ENCODE data around the gene POF1B. TPM values are rescaled to one million over a fixed set of nuclear protein-coding genes. Genes with fewer than 3 reads are reported as not detected.
"Not testable (repeated sequence)": the region's sequence is repeated elsewhere in the genome, so short reads cannot be mapped to it uniquely, and the experiment has no call there.

The POF1B gene
- polyA plus RNA-seq, 6 donors from 2014 or later = 0.25 to 0.54 (median 0.27) TPM; not detected in 3

DNA sequence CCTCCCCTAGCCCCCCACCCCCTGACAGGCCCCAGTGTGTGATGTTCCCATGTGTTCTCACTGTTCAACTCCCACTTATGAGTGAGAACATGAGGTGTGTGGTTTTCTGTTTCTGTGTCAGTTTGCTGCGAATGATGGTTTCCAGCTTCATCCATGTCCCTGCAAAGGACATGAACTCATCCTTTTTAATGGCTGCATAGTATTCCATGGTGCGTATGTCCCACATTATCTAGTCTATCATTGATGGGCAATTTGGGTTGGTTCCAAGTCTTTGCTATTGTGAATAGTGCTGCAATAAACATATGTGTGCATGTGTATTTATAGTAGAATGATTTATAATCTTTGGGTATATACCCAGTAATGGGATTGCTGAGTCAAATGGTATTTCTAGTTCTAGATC is 68.1 kb downstream of the POF1B start:
- not testable (repeated sequence) for H3K4me3 Mint-ChIP-seq; H3K27ac Mint-ChIP-seq; H3K36me3 Mint-ChIP-seq; H3K4me1 Mint-ChIP-seq; DNase-seq; ATAC-seq (ENCODE audit: low read depth in 2 of 2); H3K27me3 Mint-ChIP-seq
- H3K9me3 Mint-ChIP-seq = peaks cover 0 to 12% (median 10%) of the 10 kb centered on the region in 7 donors

GRCh38 chrX:85309717-85310116 is 69.7 kb downstream of the POF1B start:
- Mint-ChIP-seq H3K36me3 (no peaks in the 10 kb centered on the region), H3K4me3 (no peak overlapping the region), H3K27ac (no peak overlapping the region), H3K27me3 (no peaks in the 10 kb centered on the region), H3K9me3 (peaks cover 0 to 12% (median 10%) of the 10 kb centered on the region in 7 donors), H3K4me1 (peaks cover 0 to 9% (median 0%) of the 10 kb centered on the region in 3 donors)
- DNase-seq (no peak), ATAC-seq (ENCODE audit: low read depth in 2 of 2) (peak in 1 of 2 donors; percentile 36)

- Mint-ChIP-seq H3K27ac (no peak overlapping the region), H3K27me3 (no peaks in the 10 kb centered on the region), H3K4me1 (peaks cover 0 to 18% (median 5%) of the 10 kb centered on the region in 3 donors), H3K36me3 (peaks cover 0 to 4% of the 10 kb centered on the region in 2 donors), H3K9me3 (peaks cover 0 to 10% (median 0%) of the 10 kb centered on the region in 7 donors), H3K4me3 (peak overlapping the region in 5 of 8 donors; percentile 5 to 70 (median 27))
- no peak for DNase-seq
- peak; percentile 48 to 69 for ATAC-seq (ENCODE audit: low read depth in 2 of 2)
These were observed 75.9 kb downstream of the POF1B start for GRCh38 chrX:85303544-85303943.

DNA sequence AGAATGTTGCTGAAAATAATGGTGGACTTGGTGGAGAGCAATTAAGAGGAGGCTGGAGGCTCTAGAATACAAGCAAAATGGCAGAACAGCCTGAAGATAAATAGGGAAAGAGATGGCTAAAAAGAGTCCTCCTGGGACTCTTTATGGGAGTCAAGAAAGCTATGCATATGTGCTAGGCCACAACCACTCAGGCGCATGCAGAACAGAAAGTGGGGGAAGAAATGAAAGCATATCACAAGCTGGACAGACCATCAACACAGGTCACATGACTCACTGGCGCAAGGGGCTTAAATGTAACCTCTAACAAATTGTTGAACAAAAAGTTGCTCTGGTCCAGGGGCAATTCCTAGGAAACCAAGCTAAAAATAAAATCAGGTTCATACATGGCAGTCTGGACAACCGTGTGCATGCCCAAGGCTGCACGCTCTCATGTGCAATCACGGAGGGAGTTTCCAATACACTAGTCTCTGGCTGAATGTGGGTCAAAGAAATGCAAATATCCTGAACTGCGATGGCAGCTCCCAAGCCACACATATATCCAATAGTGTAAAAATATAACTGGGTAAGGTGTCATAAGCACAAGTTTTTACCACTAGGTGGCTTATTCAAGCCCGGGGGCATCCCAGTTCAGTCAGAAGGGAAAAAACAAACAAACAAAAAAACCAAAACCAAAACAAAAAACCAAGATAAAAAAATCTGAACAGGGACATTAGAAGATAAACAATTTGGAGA is 90.3 kb downstream of the POF1B start:
- Mint-ChIP-seq H3K27me3 (no peaks in the 10 kb centered on the region), H3K4me3 (no peak overlapping the region), H3K27ac (no peak overlapping the region), H3K9me3 (peaks cover 3 to 37% (median 19%) of the 10 kb centered on the region in 7 donors), H3K4me1 (no peaks in the 10 kb centered on the region), H3K36me3 (no peaks in the 10 kb centered on the region)
- DNase-seq (no peak), ATAC-seq (ENCODE audit: low read depth in 2 of 2) (no peak)

DNA sequence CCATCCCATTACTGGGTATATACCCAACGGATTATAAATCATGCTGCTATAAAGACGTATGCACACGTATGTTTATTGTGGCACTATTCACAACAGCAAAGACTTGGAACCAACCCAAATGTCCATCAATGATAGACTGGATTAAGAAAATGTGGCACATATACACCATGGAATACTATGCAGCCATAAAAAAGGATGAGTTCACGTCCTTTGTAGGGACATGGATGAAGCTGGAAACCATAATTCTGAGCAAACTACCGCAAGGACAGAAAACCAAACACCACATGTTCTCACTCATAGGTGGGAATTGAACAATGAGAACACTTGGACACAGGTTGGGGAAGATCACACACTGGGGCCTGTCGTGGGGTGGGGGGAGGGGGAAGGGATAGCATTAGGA is 94.2 kb downstream of the POF1B start:
- ATAC-seq (ENCODE audit: low read depth in 2 of 2); H3K4me3 Mint-ChIP-seq; H3K27me3 Mint-ChIP-seq; H3K36me3 Mint-ChIP-seq; H3K27ac Mint-ChIP-seq; H3K4me1 Mint-ChIP-seq; DNase-seq: not testable (repeated sequence)
- H3K9me3 Mint-ChIP-seq = peaks cover 0 to 23% (median 10%) of the 10 kb centered on the region in 7 donors

DNA sequence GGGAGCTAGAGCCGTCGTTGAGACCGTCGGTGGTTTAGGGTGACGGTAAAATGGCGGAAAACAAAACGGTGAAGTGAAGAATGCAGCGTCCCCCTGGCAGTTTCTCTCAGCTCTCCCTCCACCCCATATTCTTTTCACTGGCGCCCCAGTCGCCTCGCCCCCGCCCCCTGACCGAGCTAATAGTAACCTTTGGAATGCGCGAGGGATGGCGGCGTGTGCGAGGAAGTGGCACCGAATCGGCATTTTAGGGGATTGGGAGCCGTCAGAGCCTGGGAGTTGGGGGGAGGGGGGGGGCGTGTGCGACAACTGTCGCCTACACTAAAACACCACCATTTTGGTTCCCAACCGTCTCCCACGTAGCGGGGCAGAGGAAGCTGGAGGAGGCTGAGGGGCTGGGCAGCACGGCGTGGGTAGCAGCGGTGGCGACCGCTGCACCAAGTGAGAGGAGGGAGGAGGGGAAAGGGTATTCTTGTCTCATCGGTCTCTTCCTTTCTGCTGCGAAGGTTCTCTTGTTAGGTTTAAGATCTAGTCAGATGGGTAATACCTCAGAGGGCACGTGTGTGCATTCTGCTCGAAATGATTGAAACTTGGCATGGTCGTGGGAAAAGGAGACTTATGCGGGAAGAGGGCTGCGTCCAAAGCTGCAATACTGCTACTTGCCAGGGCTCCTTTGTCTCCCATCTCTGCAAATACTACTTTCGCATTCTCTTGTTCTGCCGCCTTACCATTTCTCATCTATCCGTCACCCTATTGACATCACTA is 134.8 kb downstream of the POF1B start:
- DNase-seq (no peak), ATAC-seq (ENCODE audit: low read depth in 2 of 2) (peak; percentile 34 to 45)
- peaks cover 11 to 12% (median 11%) of the 10 kb centered on the region in 3 donors for H3K4me1 Mint-ChIP-seq
- H3K9me3 Mint-ChIP-seq = peaks cover 0 to 2% (median 0%) of the 10 kb centered on the region in 7 donors
- H3K27me3 Mint-ChIP-seq = no peaks in the 10 kb centered on the region
- peak overlapping the region; percentile 57 to 96 (median 82) for H3K27ac Mint-ChIP-seq
- peak overlapping the region; percentile 89 to 98 (median 94) for H3K4me3 Mint-ChIP-seq
- H3K36me3 Mint-ChIP-seq = peaks cover 0 to 7% of the 10 kb centered on the region in 2 donors

GRCh38 chrX:85243761-85244449 is 135.6 kb downstream of the POF1B start, which contains the start of the genes SATL1 and ZNF711:
Gene SATL1 (minus strand): TSS chrX:85243779. CDS start chrX:85108968, 134,811 bp downstream.
Gene ZNF711 (plus strand): TSS chrX:85243991. CDS start chrX:85247573, 3,582 bp downstream.
- DNase-seq (peak; percentile 22), ATAC-seq (ENCODE audit: low read depth in 2 of 2) (peak; percentile 74 to 77)
- peak within 1 kb of the TSS; percentile 57 to 96 (median 82) for H3K27ac Mint-ChIP-seq
- H3K9me3 Mint-ChIP-seq = peaks cover 0 to 2% (median 0%) of the 10 kb centered on the region in 7 donors
- peaks cover 0 to 7% of the 10 kb centered on the region in 2 donors for H3K36me3 Mint-ChIP-seq
- H3K27me3 Mint-ChIP-seq = no peaks in the 10 kb centered on the region
- H3K4me3 Mint-ChIP-seq = peak within 1 kb of the TSS; percentile 89 to 98 (median 94)
- H3K4me1 Mint-ChIP-seq = peaks cover 11 to 12% (median 11%) of the 10 kb centered on the region in 3 donors

GRCh38 chrX:85243155-85243554 is 136.3 kb downstream of the POF1B start:
- Mint-ChIP-seq H3K9me3 (peaks cover 0 to 5% (median 0%) of the 10 kb centered on the region in 7 donors), H3K4me1 (peaks cover 11 to 12% (median 11%) of the 10 kb centered on the region in 3 donors), H3K4me3 (peak overlapping the region; percentile 69 to 95 (median 90)), H3K27ac (peak overlapping the region in 2 of 6 donors; percentile 28 to 50), H3K27me3 (no peaks in the 10 kb centered on the region), H3K36me3 (peaks cover 0 to 7% of the 10 kb centered on the region in 2 donors)
- ATAC-seq (ENCODE audit: low read depth in 2 of 2) (no peak), DNase-seq (no peak)

Other genes with a start within 250 kb of the POF1B start
- gene SATL1, start 135.9 kb downstream of the POF1B start, polyA plus RNA-seq (ENCODE audit: low read depth in 6 of 6) = not detected
- 1 to 10 TPM; 1.6 to 8.0 (median 7.0) TPM for gene ZNF711, start 135.7 kb downstream of the POF1B start, polyA plus RNA-seq (ENCODE audit: low read depth in 6 of 6)